ENCODE data around the gene CLIC4. TPM values are rescaled to one million over a fixed set of nuclear protein-coding genes. Genes with fewer than 3 reads are reported as not detected.

CLIC4 gene
- total and polyA plus RNA-seq, 9 of the 15 experiments (the other 6 are each of a cell fraction or from before 2014, with no cell fraction given), result 16.0 to 67.5 (median 38.4) TPM

DNA sequence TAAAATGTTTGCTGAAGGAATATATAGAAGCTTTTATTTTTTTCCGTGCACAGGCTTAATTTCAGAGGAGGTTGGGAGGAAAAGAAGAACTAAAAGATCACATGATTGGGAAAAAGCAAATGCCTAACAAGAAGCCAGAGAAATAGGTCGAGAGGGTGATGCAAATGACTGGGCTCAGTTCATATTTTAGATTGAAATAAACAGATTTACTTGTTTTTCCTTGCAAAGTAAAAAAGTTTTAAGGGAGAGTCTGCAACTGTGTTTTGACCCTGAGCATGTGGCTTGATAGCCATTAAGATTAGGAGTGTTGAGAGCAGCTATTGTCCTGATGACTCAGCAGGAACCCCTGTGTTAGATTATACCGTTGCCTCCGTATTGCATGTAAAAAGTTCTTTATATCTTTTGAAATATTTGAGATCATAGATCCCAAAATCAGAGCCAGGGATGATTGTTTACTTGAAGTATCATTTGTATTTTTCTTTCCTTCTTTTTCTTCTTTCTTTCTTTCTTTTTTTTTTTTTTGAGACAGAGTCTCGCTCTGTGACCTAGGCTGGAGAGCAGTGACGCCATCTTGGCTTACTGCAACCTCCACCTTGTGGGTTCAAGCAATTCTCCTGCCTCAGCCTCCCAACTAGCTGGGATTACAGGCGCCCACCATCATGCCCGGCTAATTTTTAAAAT is 20.2 kb downstream of the CLIC4 start (continued):
- peak; percentile 70 for TF ChIP-seq NR2C1 (IDR thresholded peaks at IDR 0.05)
- TF ChIP-seq NR2C1 (tag; IDR thresholded peaks at IDR 0.05), result peak; percentile 74; the same call in 1 of the 2 replicates
- no peak for TF ChIP-seq ETV1 (tag; conservative IDR thresholded peaks at IDR 0.05; ENCODE audit: low read depth)
- no peak for TF ChIP-seq NR4A1 (CRISPR knock-in tag; IDR thresholded peaks at IDR 0.05)
- peak; percentile 82 for TF ChIP-seq NR4A1 (tag; IDR thresholded peaks at IDR 0.05)
- TF ChIP-seq, protein P1, sequence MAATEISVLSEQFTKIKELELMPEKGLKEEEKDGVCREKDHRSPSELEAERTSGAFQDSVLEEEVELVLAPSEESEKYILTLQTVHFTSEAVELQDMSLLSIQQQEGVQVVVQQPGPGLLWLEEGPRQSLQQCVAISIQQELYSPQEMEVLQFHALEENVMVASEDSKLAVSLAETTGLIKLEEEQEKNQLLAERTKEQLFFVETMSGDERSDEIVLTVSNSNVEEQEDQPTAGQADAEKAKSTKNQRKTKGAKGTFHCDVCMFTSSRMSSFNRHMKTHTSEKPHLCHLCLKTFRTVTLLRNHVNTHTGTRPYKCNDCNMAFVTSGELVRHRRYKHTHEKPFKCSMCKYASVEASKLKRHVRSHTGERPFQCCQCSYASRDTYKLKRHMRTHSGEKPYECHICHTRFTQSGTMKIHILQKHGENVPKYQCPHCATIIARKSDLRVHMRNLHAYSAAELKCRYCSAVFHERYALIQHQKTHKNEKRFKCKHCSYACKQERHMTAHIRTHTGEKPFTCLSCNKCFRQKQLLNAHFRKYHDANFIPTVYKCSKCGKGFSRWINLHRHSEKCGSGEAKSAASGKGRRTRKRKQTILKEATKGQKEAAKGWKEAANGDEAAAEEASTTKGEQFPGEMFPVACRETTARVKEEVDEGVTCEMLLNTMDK (IDR thresholded peaks at IDR 0.05; ENCODE audit: borderline replicate concordance, insufficient read depth, low read depth, low read length, poor library complexity, severe bottlenecking), result no peak
- no peak for TF ChIP-seq EWSR1 (IDR thresholded peaks at IDR 0.05; ENCODE audit: borderline replicate concordance, low read depth, partially characterized antibody)
- TF ChIP-seq, protein P2, sequence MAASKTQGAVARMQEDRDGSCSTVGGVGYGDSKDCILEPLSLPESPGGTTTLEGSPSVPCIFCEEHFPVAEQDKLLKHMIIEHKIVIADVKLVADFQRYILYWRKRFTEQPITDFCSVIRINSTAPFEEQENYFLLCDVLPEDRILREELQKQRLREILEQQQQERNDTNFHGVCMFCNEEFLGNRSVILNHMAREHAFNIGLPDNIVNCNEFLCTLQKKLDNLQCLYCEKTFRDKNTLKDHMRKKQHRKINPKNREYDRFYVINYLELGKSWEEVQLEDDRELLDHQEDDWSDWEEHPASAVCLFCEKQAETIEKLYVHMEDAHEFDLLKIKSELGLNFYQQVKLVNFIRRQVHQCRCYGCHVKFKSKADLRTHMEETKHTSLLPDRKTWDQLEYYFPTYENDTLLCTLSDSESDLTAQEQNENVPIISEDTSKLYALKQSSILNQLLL (CRISPR knock-in tag; IDR thresholded peaks at IDR 0.05; ENCODE audit: borderline replicate concordance), result no peak
- TF ChIP-seq POLR3A (IDR thresholded peaks at IDR 0.05; ENCODE audit: borderline replicate concordance, extremely low read depth, insufficient read depth, insufficient read length), result no peak
- TF ChIP-seq MAFG (tag; conservative IDR thresholded peaks at IDR 0.05), result peak; percentile 99
- TF ChIP-seq GABPA (tag; conservative IDR thresholded peaks at IDR 0.05; ENCODE audit: low read depth), result 0 out of 2 replicates have a peak, but pooled peaks have one; percentile 14
- TF ChIP-seq ZNF589 (CRISPR knock-in tag; IDR thresholded peaks at IDR 0.05; ENCODE audit: low read depth), result peak; percentile 90; the same call in 1 of the 2 replicates
- TF ChIP-seq EZH2 (IDR thresholded peaks at IDR 0.05; ENCODE audit: borderline replicate concordance, low read depth, low read length), result no peak
- TF ChIP-seq SP1 (CRISPR knock-in tag; IDR thresholded peaks at IDR 0.05), result 0 out of 2 replicates have a peak, but pooled peaks have one; percentile 18
- no peak for TF ChIP-seq COPS2 (conservative IDR thresholded peaks at IDR 0.05)
- TF ChIP-seq, protein P3, sequence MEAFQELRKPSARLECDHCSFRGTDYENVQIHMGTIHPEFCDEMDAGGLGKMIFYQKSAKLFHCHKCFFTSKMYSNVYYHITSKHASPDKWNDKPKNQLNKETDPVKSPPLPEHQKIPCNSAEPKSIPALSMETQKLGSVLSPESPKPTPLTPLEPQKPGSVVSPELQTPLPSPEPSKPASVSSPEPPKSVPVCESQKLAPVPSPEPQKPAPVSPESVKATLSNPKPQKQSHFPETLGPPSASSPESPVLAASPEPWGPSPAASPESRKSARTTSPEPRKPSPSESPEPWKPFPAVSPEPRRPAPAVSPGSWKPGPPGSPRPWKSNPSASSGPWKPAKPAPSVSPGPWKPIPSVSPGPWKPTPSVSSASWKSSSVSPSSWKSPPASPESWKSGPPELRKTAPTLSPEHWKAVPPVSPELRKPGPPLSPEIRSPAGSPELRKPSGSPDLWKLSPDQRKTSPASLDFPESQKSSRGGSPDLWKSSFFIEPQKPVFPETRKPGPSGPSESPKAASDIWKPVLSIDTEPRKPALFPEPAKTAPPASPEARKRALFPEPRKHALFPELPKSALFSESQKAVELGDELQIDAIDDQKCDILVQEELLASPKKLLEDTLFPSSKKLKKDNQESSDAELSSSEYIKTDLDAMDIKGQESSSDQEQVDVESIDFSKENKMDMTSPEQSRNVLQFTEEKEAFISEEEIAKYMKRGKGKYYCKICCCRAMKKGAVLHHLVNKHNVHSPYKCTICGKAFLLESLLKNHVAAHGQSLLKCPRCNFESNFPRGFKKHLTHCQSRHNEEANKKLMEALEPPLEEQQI (IDR thresholded peaks at IDR 0.05), result 0 out of 2 replicates have a peak, but pooled peaks have one; percentile 16
- TF ChIP-seq JUN (IDR thresholded peaks at IDR 0.05; ENCODE audit: borderline replicate concordance, low read depth, low read length), result peak; percentile 80
- TF ChIP-seq JUN (CRISPR knock-in tag; IDR thresholded peaks at IDR 0.05; ENCODE audit: borderline replicate concordance), result no peak
- peak; percentile 31 for TF ChIP-seq POLR2B (IDR thresholded peaks at IDR 0.05; ENCODE audit: low read depth, partially characterized antibody)
- TF ChIP-seq LEF1 (IDR thresholded peaks at IDR 0.05), result peak; percentile 86
- no peak for TF ChIP-seq FOXA3 (CRISPR knock-in tag; conservative IDR thresholded peaks at IDR 0.05 in 1 of 2, IDR thresholded peaks at IDR 0.05 in 1 of 2)
- no peak for TF ChIP-seq ERF (CRISPR knock-in tag; IDR thresholded peaks at IDR 0.05)
- peak; percentile 80; the same call in 1 of the 2 replicates for TF ChIP-seq HLTF (IDR thresholded peaks at IDR 0.05)

All from K562 (cell line).